SK-N-SH (cell line): Measurements from ENCODE around the gene DOCK10. TPM values are rescaled to one million over a fixed set of nuclear protein-coding genes. Genes with fewer than 3 reads are reported as not detected.

Experiments
- CTCF ChIA-PET: fragments of 300-600, 350-600 bp; formaldehyde crosslinking; extraction: SDS; loops from one replicate; lab custom pipeline; 2021; lab: Yijun Ruan, JAX
- POLR2A ChIA-PET: fragments of 350-600 bp; sonication (Branson Sonifier 250); formaldehyde crosslinking; extraction: SDS; loops from one replicate; lab custom pipeline; 2020; ENCODE audit warnings: antibody characterized with exemption, inconsistent platforms; lab: Yijun Ruan, JAX
- DNase-seq: peaks from one replicate; pipeline ENCODE4 v3.0.0; 2012
- H2AFZ ChIP-seq: fragments of 200-600 bp; sonication (generic); 2 replicates; pipeline ENCODE4 v1.8.1; 2016; ENCODE audit warnings: antibody characterized with exemption, mild to moderate bottlenecking, low read depth
- H3F3A ChIP-seq: fragments of 200-600 bp; sonication (generic); replicated peaks from 2 replicates; pipeline ENCODE3; 2016; ENCODE audit warnings: antibody characterized with exemption, mild to moderate bottlenecking; ENCODE audit not compliant: insufficient read depth
- H3K27ac ChIP-seq, 2 experiments: fragments of 200-500 bp in 1 of 2; fragments of 200-600 bp in 1 of 2; sonication (Bioruptor generic) in 1 of 2; sonication (generic), shearing (Covaris generic) in 1 of 2; 2 replicates each; pipeline versions ENCODE4 v1.5.1 to v1.6.1; 2014 to 2016; ENCODE audit warnings: low read depth in 2 of 2, inconsistent platforms in 1 of 2, low read length in 1 of 2, mild to moderate bottlenecking in 1 of 2, mixed read lengths in 1 of 2
- H3K27me3 ChIP-seq: fragments of 200-600 bp; sonication (generic), shearing (Covaris generic); 2 replicates; pipeline ENCODE4 v1.6.1; 2016; ENCODE audit warnings: mixed run types; ENCODE audit not compliant: insufficient read depth
- H3K36me3 ChIP-seq, 2 experiments: fragments of 200-500 bp in 1 of 2; fragments of 200-600 bp in 1 of 2; sonication (Bioruptor generic) in 1 of 2; sonication (generic) in 1 of 2; replicated peaks in 1 of 2; 2 replicates each; pipeline versions ENCODE3 to v1.5.1; 2014 to 2016; ENCODE audit warnings: low read length in 1 of 2, mild to moderate bottlenecking in 1 of 2; ENCODE audit not compliant: insufficient read depth in 2 of 2, control insufficient read depth in 1 of 2
- H3K4me1 ChIP-seq, 2 experiments: fragments of 200-500 bp in 1 of 2; fragments of 200-600 bp in 1 of 2; sonication (Bioruptor generic) in 1 of 2; sonication (generic), shearing (Covaris generic) in 1 of 2; 2 replicates each; pipeline versions ENCODE4 v1.5.1 to v1.6.1; 2014 to 2016; ENCODE audit warnings: low read depth in 1 of 2, low read length in 1 of 2, mixed run types in 1 of 2; ENCODE audit not compliant: insufficient read depth in 2 of 2, control insufficient read depth in 1 of 2
- H3K4me2 ChIP-seq: fragments of 200-600 bp; sonication (generic), shearing (Covaris generic); 2 replicates; pipeline ENCODE4 v1.6.1; 2017; ENCODE audit warnings: mixed run types
- H3K4me3 ChIP-seq, 2 experiments: fragments of 200-500 bp in 1 of 2; fragments of 200-600 bp in 1 of 2; sonication (Bioruptor generic) in 1 of 2; sonication (generic), shearing (Covaris generic) in 1 of 2; 2 replicates each; pipeline versions ENCODE4 v1.5.1 to v1.8.1; 2014 to 2016; ENCODE audit warnings: low read depth in 2 of 2, inconsistent platforms in 1 of 2, low read length in 1 of 2, mild to moderate bottlenecking in 1 of 2, mixed read lengths in 1 of 2, moderate library complexity in 1 of 2
- H3K79me2 ChIP-seq: fragments of 200-600 bp; sonication (generic); 2 replicates; pipeline ENCODE4 v1.8.1; 2017; ENCODE audit warnings: mild to moderate bottlenecking; ENCODE audit not compliant: insufficient read depth
- H3K9ac ChIP-seq: fragments of 200-600 bp; sonication (generic); 2 replicates; pipeline ENCODE4 v1.6.1; 2017; ENCODE audit warnings: mixed run types
- H3K9me2 ChIP-seq: fragments of 200-600 bp; sonication (generic); 2 replicates; pipeline ENCODE4 v1.6.1; 2017; ENCODE audit warnings: mixed run types
- H3K9me3 ChIP-seq: fragments of 200-600 bp; sonication (generic); 2 replicates; pipeline ENCODE4 v1.6.1; 2017; ENCODE audit warnings: mixed run types, mild to moderate bottlenecking, moderate library complexity
- H4K20me1 ChIP-seq: fragments of 200-600 bp; sonication (generic); 2 replicates; pipeline ENCODE4 v1.6.1; 2017; ENCODE audit warnings: mild to moderate bottlenecking, mixed run types; ENCODE audit not compliant: insufficient read depth
- EP300 ChIP-seq, 2 experiments: IDR thresholded peaks; 2 replicates each; pipeline versions ENCODE4 v1.4.0 to v1.6.1; 2012; ENCODE audit warnings: borderline replicate concordance in 1 of 2, low read depth in 1 of 2, low read length in 1 of 2
- EZH2phosphoT487 ChIP-seq: fragments of 200-600 bp; sonication (generic); IDR thresholded peaks from 2 replicates; pipeline ENCODE4 v1.6.1; 2017; ENCODE audit warnings: low read depth, mixed run types, mild to moderate bottlenecking, antibody characterized with exemption, moderate library complexity, borderline replicate concordance
- FOSL2 ChIP-seq: IDR thresholded peaks from 2 replicates; pipeline ENCODE4 v1.4.0; 2012; ENCODE audit warnings: low read depth, mild to moderate bottlenecking, moderate library complexity, borderline replicate concordance
- FOXJ3 ChIP-seq: sonication (generic); formaldehyde crosslinking; IDR thresholded peaks from 2 replicates; pipeline ENCODE4 v1.5.1; 2020; ENCODE audit warnings: mild to moderate bottlenecking, missing genetic modification reagents
- GABPA ChIP-seq: IDR thresholded peaks from 2 replicates; pipeline ENCODE4 v1.4.0; 2012; ENCODE audit warnings: low read depth, mild to moderate bottlenecking
- MAX ChIP-seq: IDR thresholded peaks from 2 replicates; pipeline ENCODE4 v1.4.0; 2012; ENCODE audit warnings: low read depth
- MXI1 ChIP-seq: IDR thresholded peaks from 2 replicates; pipeline ENCODE4 v1.6.1; 2012; ENCODE audit warnings: mild to moderate bottlenecking, low read depth, low read length, improper control_type of control experiment
- NRF1 ChIP-seq: IDR thresholded peaks from 2 replicates; pipeline ENCODE4 v1.6.1; 2012; ENCODE audit warnings: low read depth, mild to moderate bottlenecking, low read length
- PBX3 ChIP-seq: IDR thresholded peaks from 2 replicates; pipeline ENCODE4; 2012
- RAD21 ChIP-seq: IDR thresholded peaks from 2 replicates; pipeline ENCODE4 v1.6.1; 2012; ENCODE audit warnings: mild to moderate bottlenecking, low read length
- RCOR1 ChIP-seq: fragments of 150-350 bp; IDR thresholded peaks from 2 replicates; pipeline ENCODE4 v1.6.1; 2017; ENCODE audit warnings: antibody characterized with exemption, low read length
- REST ChIP-seq: IDR thresholded peaks from 2 replicates; pipeline ENCODE4 v1.6.1; 2012; ENCODE audit warnings: mild to moderate bottlenecking, low read depth, low read length, moderate library complexity
- RFX5 ChIP-seq: IDR thresholded peaks from 2 replicates; pipeline ENCODE4 v1.6.1; 2012; ENCODE audit warnings: mild to moderate bottlenecking, improper control_type of control experiment, low read length
- SIN3A ChIP-seq: IDR thresholded peaks from 2 replicates; pipeline ENCODE4 v1.6.1; 2012; ENCODE audit warnings: low read depth, mild to moderate bottlenecking, low read length, moderate library complexity, borderline replicate concordance
- YY1 ChIP-seq: IDR thresholded peaks from 2 replicates; pipeline ENCODE4 v1.4.0; 2012; ENCODE audit warnings: low read depth, mild to moderate bottlenecking
- ZBTB33 ChIP-seq: IDR thresholded peaks from 2 replicates; pipeline ENCODE4 v1.4.0; 2012; ENCODE audit warnings: low read depth, borderline replicate concordance
- WGBS: methylation state at CpG from one replicate; pipeline ENCODE4 v1.1.6; 2017; ENCODE audit warnings: low lambda C conversion rate; 5-methylcytosine and 5-hydroxymethylcytosine counted together
- polyA plus RNA-seq, 3 experiments: library from polyadenylated mRNA; depleted of rRNA; stranded (reverse); fragments of >200 nt; gene quantifications; 2 replicates each; pipeline ENCODE4 v1.2.3, GENCODE V29; 2012

Gene DOCK10
- polyA plus RNA-seq, 1 of the 3 experiments (the other 2 are of a cell fraction) = 24.1 TPM

GRCh38 chr2:224861266-224861665 is 181.0 kb downstream of the DOCK10 start:
- Histone ChIP-seq H3K9me3 (no peaks in the 10 kb centered on the region), H3F3A (peaks cover 4% of the 10 kb centered on the region), H3K4me3 (no peak overlapping the region), H3K4me1 (peaks cover 0 to 9% of the 10 kb centered on the region in 2 experiments; a peak in 2 of 4 replicates), H3K27ac (no peak overlapping the region), H3K36me3 (peaks cover 20 to 58% of the 10 kb centered on the region in 2 experiments), H3K9ac (no peak overlapping the region), H4K20me1 (no peaks in the 10 kb centered on the region), H3K4me2 (no peak overlapping the region), H3K27me3 (no peaks in the 10 kb centered on the region), H3K79me2 (no peaks in the 10 kb centered on the region), H3K9me2 (no peaks in the 10 kb centered on the region), H2AFZ (no peak overlapping the region)
- DNase-seq = no peak
- 78% methylated on average over 4 of the region's 4 CpGs for WGBS
- TF ChIP-seq FOXJ3 = no peak
- TF ChIP-seq REST = no peak
- TF ChIP-seq PBX3 = no peak
- no peak for TF ChIP-seq RCOR1
- no peak for TF ChIP-seq RFX5
- no peak for TF ChIP-seq RAD21
- TF ChIP-seq ZBTB33 = no peak
- TF ChIP-seq EZH2phosphoT487 = no peak
- TF ChIP-seq MXI1 = no peak
- CTCF ChIA-PET = interaction anchor here (1.2 kb wide), 1 partner anchor 9 kb away, joined by 4 read pairs; no protein-coding TSS in a partner anchor
- POLR2A ChIA-PET = no interaction called here

GRCh38 chr2:224860786-224861185 is 181.5 kb downstream of the DOCK10 start:
- no peak for TF ChIP-seq SIN3A
- TF ChIP-seq MXI1 = no peak
- no peak for TF ChIP-seq PBX3
- TF ChIP-seq MAX = no peak
- no peak for TF ChIP-seq NRF1
- no peak for TF ChIP-seq RAD21
- TF ChIP-seq FOSL2 = no peak
- no peak for TF ChIP-seq YY1
- no peak for TF ChIP-seq GABPA
- TF ChIP-seq RCOR1 = no peak
- no peak for TF ChIP-seq EP300 (IDR thresholded peaks at IDR 0.05; ENCODE audit: borderline replicate concordance in 1 of 2, low read depth in 1 of 2, low read length in 1 of 2)
- DNase-seq = no peak
- H3K4me2 ChIP-seq = no peak overlapping the region
- H3K9me3 ChIP-seq = no peaks in the 10 kb centered on the region
- H2AFZ ChIP-seq = no peak overlapping the region
- ChIA-PET CTCF (interaction anchor here (1.2 kb wide), 1 partner anchor 8 kb away, joined by 4 read pairs; no protein-coding TSS in a partner anchor), POLR2A (no interaction called here)
- no peak overlapping the region for H3K27ac ChIP-seq
- no peaks in the 10 kb centered on the region for H4K20me1 ChIP-seq
- H3K36me3 ChIP-seq = peaks cover 23 to 58% of the 10 kb centered on the region in 2 experiments
- no peaks in the 10 kb centered on the region for H3K27me3 ChIP-seq
- H3K9ac ChIP-seq = no peak overlapping the region
- no peak overlapping the region for H3K4me3 ChIP-seq
- peaks cover 4% of the 10 kb centered on the region for H3F3A ChIP-seq
- H3K4me1 ChIP-seq = peaks cover 0 to 9% of the 10 kb centered on the region in 2 experiments; a peak in 2 of 4 replicates
- no peaks in the 10 kb centered on the region for H3K79me2 ChIP-seq
- H3K9me2 ChIP-seq = no peaks in the 10 kb centered on the region
